PC-3 (cell line): ENCODE results near the gene LUC7L3. TPM values are rescaled to one million over a fixed set of nuclear protein-coding genes. Genes with fewer than 3 reads are reported as not detected.

Experiments used
- ATAC-seq: fragments of 200-7000 bp; cut with Tn5 transposase; 2 replicates; pipeline ENCODE4 v1.9.1; 2020; ENCODE audit warnings: mild to moderate bottlenecking, moderate library complexity
- BruUV-seq: library from RNA; stranded (reverse); fragments of 400-500 nt; replicated peaks from 2 replicates; lab custom pipeline; 2021; lab: Mats Ljungman, UMichigan
- CTCF ChIA-PET: fragments of 300-600 bp; sonication (Branson Sonifier 250); formaldehyde crosslinking; loops from one replicate; lab custom pipeline; 2022; ENCODE audit warnings: antibody characterized with exemption; lab: Charles Lee
- POLR2A ChIA-PET: fragments of 300-600 bp; sonication (Branson Sonifier 250); formaldehyde crosslinking; loops from one replicate; lab custom pipeline; 2022; ENCODE audit warnings: antibody characterized with exemption; ENCODE audit not compliant: unreplicated experiment; lab: Charles Lee
- DNase-seq: peaks from one replicate; pipeline ENCODE4 v3.0.0-alpha.2; 2015
- H2AFZ ChIP-seq: fragments of 300-600 bp; sonication (generic); 2 replicates; pipeline ENCODE4 v1.6.0; 2016; ENCODE audit warnings: antibody characterized with exemption, low read length
- H3F3A ChIP-seq: fragments of 300-600 bp; sonication (generic); one replicate; pipeline ENCODE4 v1.6.0; 2017; ENCODE audit warnings: antibody characterized with exemption, low read length, control low read depth, mild to moderate bottlenecking; ENCODE audit not compliant: unreplicated experiment
- H3K27ac ChIP-seq: fragments of 300-600 bp; sonication (generic); 2 replicates; pipeline ENCODE4 v1.5.1; 2016; ENCODE audit warnings: mild to moderate bottlenecking, low read length
- H3K27me3 ChIP-seq: fragments of 300-600 bp; sonication (generic); 2 replicates; pipeline ENCODE4 v1.6.1; 2016; ENCODE audit warnings: low read length, mixed read lengths
- H3K36me3 ChIP-seq: fragments of 300-600 bp; sonication (generic); 2 replicates; pipeline ENCODE4 v1.6.1; 2016; ENCODE audit warnings: low read depth, mixed run types, low read length, mixed read lengths
- H3K4me1 ChIP-seq: fragments of 300-600 bp; sonication (generic); 2 replicates; pipeline ENCODE4 v1.5.1; 2016; ENCODE audit warnings: low read length; ENCODE audit not compliant: insufficient read depth
- H3K4me2 ChIP-seq: fragments of 300-600 bp; sonication (generic); 2 replicates; pipeline ENCODE4 v1.6.0; 2016; ENCODE audit warnings: low read length
- H3K4me3 ChIP-seq: fragments of 300-600 bp; sonication (generic); 2 replicates; pipeline ENCODE4 v1.5.1; 2016; ENCODE audit warnings: mild to moderate bottlenecking, low read length, mixed read lengths
- H3K79me2 ChIP-seq: fragments of 300-600 bp; sonication (generic); 2 replicates; pipeline ENCODE4 v1.6.1; 2017; ENCODE audit warnings: low read length, mixed read lengths
- H3K9ac ChIP-seq: fragments of 300-600 bp; sonication (generic); 2 replicates; pipeline ENCODE4 v1.6.0; 2016; ENCODE audit warnings: mild to moderate bottlenecking, low read length
- H3K9me2 ChIP-seq: fragments of 300-600 bp; sonication (generic); replicated peaks from 2 replicates; pipeline ENCODE4 v1.6.1; 2016; ENCODE audit warnings: mixed run types, low read length, mixed read lengths
- H3K9me3 ChIP-seq: fragments of 300-600 bp; sonication (generic); 2 replicates; pipeline ENCODE4 v1.6.1; 2016; ENCODE audit warnings: low read length, mixed read lengths
- H4K20me1 ChIP-seq: fragments of 300-600 bp; sonication (generic); 2 replicates; pipeline ENCODE4 v1.6.1; 2016; ENCODE audit warnings: low read length, mixed read lengths
- CTCF ChIP-seq: fragments of 300-600 bp; sonication (generic); conservative IDR thresholded peaks from 2 replicates; pipeline ENCODE4 v1.5.1; 2017; ENCODE audit warnings: antibody characterized with exemption, low read depth, mild to moderate bottlenecking, low read length
- EZH2 ChIP-seq: fragments of 300-600 bp; sonication (generic); IDR thresholded peaks from one replicate; pipeline ENCODE4 v1.6.1; 2017; ENCODE audit warnings: antibody characterized with exemption, mild to moderate bottlenecking, low read length; ENCODE audit not compliant: unreplicated experiment
- EZH2phosphoT487 ChIP-seq: fragments of 300-600 bp; sonication (generic); IDR thresholded peaks from 2 replicates; pipeline ENCODE4 v1.6.1; 2018; ENCODE audit warnings: mild to moderate bottlenecking, antibody characterized with exemption, low read length, borderline replicate concordance
- intact Hi-C: fragments of 100-400 bp; cut with micrococcal nuclease; formaldehyde crosslinking; loops from 2 replicates; pipeline ENCODE4 v1.9.0; 2023
- total RNA-seq: library from RNA; depleted of rRNA; stranded (reverse); fragments of >200 nt; gene quantifications from 2 replicates; pipeline ENCODE4 v1.2.3, GENCODE V29; 2014

LUC7L3 gene
- total RNA-seq, 1 experiment from 2014 or later, result 43.0 TPM

GRCh38 chr17:50681263-50682200, 37.9 kb upstream of the LUC7L3 start:
- no peaks in the 10 kb centered on the region for H3K79me2 ChIP-seq
- H2AFZ ChIP-seq, result peak overlapping the region; percentile 36; the same call in 1 of the 2 replicates
- no peak overlapping the region for H3K9ac ChIP-seq
- no peak overlapping the region for H3K4me3 ChIP-seq
- no TSS peak for BruUV-seq
- TF ChIP-seq CTCF (peak; percentile 86), EZH2phosphoT487 (no peak)
- CTCF ChIA-PET, result interaction anchor here (1.0 kb wide), 1 partner anchor 131 kb away, joined by 3 read pairs; no protein-coding TSS in a partner anchor
- no peak overlapping the region for H3K27ac ChIP-seq
- H3K4me1 ChIP-seq, result peaks cover 33% of the 10 kb centered on the region
- H4K20me1 ChIP-seq, result no peaks in the 10 kb centered on the region
- no peak overlapping the region for H3K4me2 ChIP-seq
- H3F3A ChIP-seq, result no peaks in the 10 kb centered on the region
- no peaks in the 10 kb centered on the region for H3K27me3 ChIP-seq
- intact Hi-C loops, result loop anchor here (1.0 kb wide), 2 partner anchors 12 to 46 kb away; no protein-coding TSS in a partner anchor
- DNase-seq (peak; percentile 84), ATAC-seq (peak; percentile 52)
- H3K36me3 ChIP-seq, result 0 out of 2 replicates have a peak, but pooled peaks cover 5% of the 10 kb centered on the region
- no peaks in the 10 kb centered on the region for H3K9me2 ChIP-seq
- H3K9me3 ChIP-seq, result no peaks in the 10 kb centered on the region
- POLR2A ChIA-PET, result interaction anchor here (0.6 kb wide), 1 partner anchor 361 kb away, joined by 3 read pairs; no protein-coding TSS in a partner anchor

- Histone ChIP-seq H3K9me3 (no peaks in the 10 kb centered on the region), H3K4me1 (peaks cover 37% of the 10 kb centered on the region), H3K4me3 (no peak overlapping the region), H3K9me2 (no peaks in the 10 kb centered on the region), H3K79me2 (no peaks in the 10 kb centered on the region), H3K27me3 (no peaks in the 10 kb centered on the region), H4K20me1 (no peaks in the 10 kb centered on the region), H3K27ac (no peak overlapping the region), H3K4me2 (no peak overlapping the region), H3K36me3 (0 out of 2 replicates have a peak, but pooled peaks cover under 1% of the 10 kb centered on the region), H2AFZ (no peak overlapping the region), H3F3A (no peaks in the 10 kb centered on the region), H3K9ac (no peak overlapping the region)
- no peak for TF ChIP-seq CTCF
- no peak for TF ChIP-seq EZH2
- TF ChIP-seq EZH2phosphoT487, result no peak
- intact Hi-C loops, result no loop called here
- no peak for ATAC-seq
- CTCF ChIA-PET, result no interaction called here
- POLR2A ChIA-PET, result no interaction called here
- no peak for DNase-seq
- no TSS peak for BruUV-seq
These were observed 37.0 kb upstream of the LUC7L3 start for GRCh38 chr17:50682441-50682840.
